SU-DHL-6 (cell line): ENCODE measurements around the gene MYH8.

ENCODE experiments used
- H2AFZ ChIP-seq: fragments of 200-600 bp; sonication (generic); 2 replicates; pipeline ENCODE4 v1.6.1; 2014; ENCODE audit warnings: low read depth, mild to moderate bottlenecking, moderate library complexity, mixed read lengths, antibody characterized with exemption, low read length; ENCODE audit not compliant: severe bottlenecking
- H3F3A ChIP-seq: fragments of 200-600 bp; shearing (Covaris generic); 2 replicates; pipeline ENCODE4 v1.6.0; 2016; ENCODE audit warnings: antibody characterized with exemption, mild to moderate bottlenecking; ENCODE audit not compliant: insufficient read depth
- H3K27ac ChIP-seq: fragments of 200-600 bp; sonication (generic); 2 replicates; pipeline ENCODE4 v1.5.1; 2016; ENCODE audit warnings: low read depth, mild to moderate bottlenecking, low read length, moderate library complexity, mixed read lengths
- H3K27me3 ChIP-seq: fragments of 200-600 bp; sonication (generic), shearing (Covaris generic); 2 replicates; pipeline ENCODE4 v1.6.0; 2014; ENCODE audit warnings: mild to moderate bottlenecking, low read length
- H3K36me3 ChIP-seq: fragments of 200-600 bp; sonication (generic); 2 replicates; pipeline ENCODE4 v1.6.1; 2014; ENCODE audit warnings: mild to moderate bottlenecking, low read length, mixed read lengths
- H3K4me2 ChIP-seq: fragments of 300-600, 200-600 bp; shearing (Covaris generic), sonication (generic); 2 replicates; pipeline ENCODE4 v1.6.0; 2014; ENCODE audit warnings: low read length, low read depth, mild to moderate bottlenecking; ENCODE audit not compliant: poor library complexity, severe bottlenecking
- H3K4me3 ChIP-seq: fragments of 200-600 bp; sonication (generic); 2 replicates; pipeline ENCODE4 v1.5.1; 2014; ENCODE audit warnings: antibody characterized with exemption, low read length, mild to moderate bottlenecking, mixed read lengths; ENCODE audit not compliant: insufficient read depth, poor library complexity, severe bottlenecking
- H3K79me2 ChIP-seq: fragments of 200-600 bp; sonication (generic); 2 replicates; pipeline ENCODE4 v1.6.1; 2014; ENCODE audit warnings: mild to moderate bottlenecking, low read length, moderate library complexity; ENCODE audit not compliant: insufficient read depth
- H3K9ac ChIP-seq: fragments of 200-600 bp; sonication (generic); 2 replicates; pipeline ENCODE4 v1.7.0; 2014; ENCODE audit warnings: mild to moderate bottlenecking, low read length
- H3K9me2 ChIP-seq: fragments of 200-600 bp; sonication (generic); replicated peaks from 2 replicates; pipeline ENCODE4 v1.6.1; 2014; ENCODE audit warnings: low read length; ENCODE audit not compliant: insufficient read depth
- H3K9me3 ChIP-seq: fragments of 200-600 bp; sonication (generic); 2 replicates; pipeline ENCODE4 v1.6.1; 2014; ENCODE audit warnings: low read length, mixed read lengths; ENCODE audit not compliant: insufficient read depth
- H4K20me1 ChIP-seq: fragments of 200-600 bp; sonication (generic); 2 replicates; pipeline ENCODE4 v1.6.1; 2014; ENCODE audit warnings: low read depth, mild to moderate bottlenecking, antibody characterized with exemption, low read length, moderate library complexity, mixed read lengths
- CTCF ChIP-seq: fragments of 200-600 bp; sonication (generic); IDR thresholded peaks from one replicate; pipeline ENCODE4 v1.5.1; 2017; ENCODE audit warnings: antibody characterized with exemption, mild to moderate bottlenecking, low read length, moderate library complexity; ENCODE audit not compliant: insufficient read depth, poor library complexity, severe bottlenecking
- EZH2phosphoT487 ChIP-seq: fragments of 200-600 bp; sonication (generic), shearing (Covaris generic); conservative IDR thresholded peaks from 2 replicates; pipeline ENCODE4 v1.6.1; 2018; ENCODE audit warnings: mild to moderate bottlenecking, antibody characterized with exemption, low read length, moderate library complexity, mixed read lengths

The MYH8 gene

GRCh38 chr17:10357768-10358167 is 64.0 kb downstream of the MYH8 start:
- H2AFZ ChIP-seq: no peak overlapping the region
- no peaks in the 10 kb centered on the region for H3F3A ChIP-seq
- no peak overlapping the region for H3K4me2 ChIP-seq
- no peaks in the 10 kb centered on the region for H3K9me2 ChIP-seq
- H3K4me3 ChIP-seq: no peak overlapping the region
- no peaks in the 10 kb centered on the region for H3K36me3 ChIP-seq
- H3K27ac ChIP-seq: no peak overlapping the region
- no peaks in the 10 kb centered on the region for H4K20me1 ChIP-seq
- no peak for TF ChIP-seq EZH2phosphoT487
- peak; percentile 68 for TF ChIP-seq CTCF
- H3K9ac ChIP-seq: no peak overlapping the region
- H3K9me3 ChIP-seq: no peaks in the 10 kb centered on the region
- no peaks in the 10 kb centered on the region for H3K79me2 ChIP-seq
- H3K27me3 ChIP-seq: no peaks in the 10 kb centered on the region

- Histone ChIP-seq H3K79me2 (no peaks in the 10 kb centered on the region), H3K27me3 (no peaks in the 10 kb centered on the region), H3K4me2 (no peak overlapping the region)
Observed at GRCh38 chr17:10354651-10355050, 67.1 kb downstream of the MYH8 start.

GRCh38 chr17:10352893-10353292 is 68.9 kb downstream of the MYH8 start:
- H3K27me3 ChIP-seq: no peaks in the 10 kb centered on the region
- no peaks in the 10 kb centered on the region for H3K36me3 ChIP-seq
- no peak overlapping the region for H3K4me2 ChIP-seq
- H3K4me3 ChIP-seq: no peak overlapping the region
- no peak overlapping the region for H3K9ac ChIP-seq
- no peaks in the 10 kb centered on the region for H3F3A ChIP-seq
- H3K9me3 ChIP-seq: no peaks in the 10 kb centered on the region
- no peak overlapping the region for H3K27ac ChIP-seq
- H3K79me2 ChIP-seq: no peaks in the 10 kb centered on the region
- TF ChIP-seq CTCF: no peak
- TF ChIP-seq EZH2phosphoT487: no peak
- H3K9me2 ChIP-seq: no peaks in the 10 kb centered on the region
- no peak overlapping the region for H2AFZ ChIP-seq
- H4K20me1 ChIP-seq: no peaks in the 10 kb centered on the region

More at GRCh38 chr17:10354651-10355050, 67.1 kb downstream of the MYH8 start:
- H4K20me1 ChIP-seq: no peaks in the 10 kb centered on the region
- no peak overlapping the region for H3K27ac ChIP-seq
- TF ChIP-seq CTCF (no peak), EZH2phosphoT487 (no peak)
- H3K9me3 ChIP-seq: no peaks in the 10 kb centered on the region
- H2AFZ ChIP-seq: no peak overlapping the region
- H3F3A ChIP-seq: no peaks in the 10 kb centered on the region
- H3K9me2 ChIP-seq: no peaks in the 10 kb centered on the region
- H3K9ac ChIP-seq: no peak overlapping the region
- no peak overlapping the region for H3K4me3 ChIP-seq
- no peaks in the 10 kb centered on the region for H3K36me3 ChIP-seq

GRCh38 chr17:10349403-10349802 is 72.3 kb downstream of the MYH8 start:
- Histone ChIP-seq H3K9me3 (no peaks in the 10 kb centered on the region), H3K4me3 (no peak overlapping the region), H3K27ac (no peak overlapping the region), H3K4me2 (no peak overlapping the region), H3F3A (no peaks in the 10 kb centered on the region), H3K9ac (no peak overlapping the region), H3K27me3 (no peaks in the 10 kb centered on the region), H3K36me3 (no peaks in the 10 kb centered on the region), H3K79me2 (no peaks in the 10 kb centered on the region), H2AFZ (no peak overlapping the region), H4K20me1 (no peaks in the 10 kb centered on the region), H3K9me2 (no peaks in the 10 kb centered on the region)
- TF ChIP-seq CTCF (no peak), EZH2phosphoT487 (no peak)
